ENCODE measurements around the gene BAZ2B.

The BAZ2B gene

GRCh38 chr2:159462201-159462785 is 154.1 kb downstream of the BAZ2B start:
- DNase-seq (ENCODE audit: low read depth in 3 of 3) = no peak

- DNase-seq (ENCODE audit: low read depth in 3 of 3) = no peak
Observed at GRCh38 chr2:159461076-159461475, 155.3 kb downstream of the BAZ2B start.

GRCh38 chr2:159460227-159460626 is 156.1 kb downstream of the BAZ2B start:
- DNase-seq (ENCODE audit: low read depth in 3 of 3) = no peak

GRCh38 chr2:159459279-159459678 is 157.1 kb downstream of the BAZ2B start:
- DNase-seq (ENCODE audit: low read depth in 3 of 3) = no peak

GRCh38 chr2:159457589-159457988 is 158.8 kb downstream of the BAZ2B start:
- DNase-seq (ENCODE audit: low read depth in 3 of 3) = no peak

GRCh38 chr2:159456500-159457426 is 159.6 kb downstream of the BAZ2B start:
- no peak for DNase-seq (ENCODE audit: low read depth in 3 of 3)

- DNase-seq (ENCODE audit: low read depth in 3 of 3) = no peak
Observed at GRCh38 chr2:159455330-159455918, 160.9 kb downstream of the BAZ2B start.

GRCh38 chr2:159454185-159454584 is 162.2 kb downstream of the BAZ2B start:
- DNase-seq (ENCODE audit: low read depth in 3 of 3) = no peak

GRCh38 chr2:159450180-159450579 is 166.2 kb downstream of the BAZ2B start:
- no peak for DNase-seq (ENCODE audit: low read depth in 3 of 3)

- no peak for DNase-seq (ENCODE audit: low read depth in 3 of 3)
Observed at GRCh38 chr2:159449504-159450124, 166.7 kb downstream of the BAZ2B start.

GRCh38 chr2:159446817-159447216 is 169.5 kb downstream of the BAZ2B start:
- DNase-seq (ENCODE audit: low read depth in 3 of 3) = no peak

GRCh38 chr2:159446201-159446600 is 170.1 kb downstream of the BAZ2B start:
- DNase-seq (ENCODE audit: low read depth in 3 of 3) = no peak

- DNase-seq (ENCODE audit: low read depth in 3 of 3) = no peak
Observed at GRCh38 chr2:159445307-159445706, 171.0 kb downstream of the BAZ2B start.

- DNase-seq (ENCODE audit: low read depth in 3 of 3) = no peak
Observed at GRCh38 chr2:159444754-159445153, 171.6 kb downstream of the BAZ2B start.

GRCh38 chr2:159442159-159442852 is 174.0 kb downstream of the BAZ2B start:
- no peak for DNase-seq (ENCODE audit: low read depth in 3 of 3)

- no peak for DNase-seq (ENCODE audit: low read depth in 3 of 3)
Observed at GRCh38 chr2:159441182-159441581, 175.2 kb downstream of the BAZ2B start.

- no peak for DNase-seq (ENCODE audit: low read depth in 3 of 3)
Observed at GRCh38 chr2:159439421-159439820, 176.9 kb downstream of the BAZ2B start.

- DNase-seq (ENCODE audit: low read depth in 3 of 3) = no peak
Observed at GRCh38 chr2:159438720-159439353, 177.5 kb downstream of the BAZ2B start.

GRCh38 chr2:159438284-159438683 is 178.1 kb downstream of the BAZ2B start:
- no peak for DNase-seq (ENCODE audit: low read depth in 3 of 3)

- no peak for DNase-seq (ENCODE audit: low read depth in 3 of 3)
Observed at GRCh38 chr2:159432610-159433009, 183.7 kb downstream of the BAZ2B start.

- DNase-seq (ENCODE audit: low read depth in 3 of 3) = no peak
Observed at GRCh38 chr2:159427048-159427447, 189.3 kb downstream of the BAZ2B start.

All from stimulated activated CD4-positive, alpha-beta T cell treated with anti-CD3 and anti-CD28 coated beads, TNF-alpha, amount 100 ng/mL, for 48 hours (primary cell).